ENCODE results near the gene SORL1-AS1.

Gene SORL1-AS1

GRCh38 chr11:121476379-121477032 lies 23.7 kb upstream of the SORL1-AS1 start:
- FAIRE-seq (no peak), DNase-seq (ENCODE audit: low spot score) (peak; percentile 22)

GRCh38 chr11:121474680-121475079 lies 21.9 kb upstream of the SORL1-AS1 start:
- DNase-seq (ENCODE audit: low spot score) (no peak), FAIRE-seq (no peak)

DNA sequence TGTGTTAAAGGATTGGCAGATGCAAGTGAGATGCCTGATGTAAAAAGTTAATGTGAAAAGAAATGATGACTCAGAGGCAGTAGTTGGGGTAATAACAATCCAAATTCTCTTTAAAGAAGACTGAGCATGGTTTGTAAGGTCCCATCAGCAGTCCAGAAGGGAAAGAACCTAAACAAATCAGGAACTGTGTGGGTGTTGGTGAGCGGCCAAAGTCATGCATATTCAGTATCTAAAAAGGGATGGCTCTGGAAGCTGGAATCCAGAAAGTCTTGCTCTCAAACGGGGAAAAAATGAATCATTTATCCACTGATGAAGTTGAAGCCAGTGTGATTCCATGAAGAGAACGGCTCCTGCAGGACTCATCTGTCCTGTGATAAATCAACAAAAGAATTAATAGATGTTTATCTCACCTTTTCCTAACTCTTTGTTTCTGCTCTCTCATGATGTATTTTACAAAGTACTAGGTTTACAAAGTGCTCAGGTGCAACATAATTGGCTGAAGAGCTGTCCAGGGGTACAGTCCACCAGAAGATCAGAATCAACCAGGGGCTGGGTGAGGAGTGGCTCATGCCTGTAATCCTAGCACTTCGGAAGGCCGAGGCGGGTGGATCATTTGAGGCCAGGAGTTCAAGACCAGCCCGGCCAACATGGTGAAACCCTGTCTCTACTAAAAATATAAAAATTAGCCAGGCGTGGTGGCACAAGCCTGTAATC lies 20.5 kb upstream of the SORL1-AS1 start:
- no peak for DNase-seq (ENCODE audit: low spot score)
- FAIRE-seq, result no peak

- FAIRE-seq (no peak), DNase-seq (ENCODE audit: low spot score) (no peak)
Observed at GRCh38 chr11:121472312-121472711, 19.5 kb upstream of the SORL1-AS1 start.

- DNase-seq (ENCODE audit: low spot score) (no peak), FAIRE-seq (no peak)
Observed at GRCh38 chr11:121471167-121471566, 18.4 kb upstream of the SORL1-AS1 start.

- FAIRE-seq (no peak), DNase-seq (ENCODE audit: low spot score) (no peak)
Observed at GRCh38 chr11:121469910-121470309, 17.1 kb upstream of the SORL1-AS1 start.

- FAIRE-seq, result no peak
- DNase-seq (ENCODE audit: low spot score), result no peak
Observed at GRCh38 chr11:121467965-121468364, 15.2 kb upstream of the SORL1-AS1 start.

GRCh38 chr11:121467471-121467870 lies 14.7 kb upstream of the SORL1-AS1 start:
- DNase-seq (ENCODE audit: low spot score) (no peak), FAIRE-seq (no peak)

DNA sequence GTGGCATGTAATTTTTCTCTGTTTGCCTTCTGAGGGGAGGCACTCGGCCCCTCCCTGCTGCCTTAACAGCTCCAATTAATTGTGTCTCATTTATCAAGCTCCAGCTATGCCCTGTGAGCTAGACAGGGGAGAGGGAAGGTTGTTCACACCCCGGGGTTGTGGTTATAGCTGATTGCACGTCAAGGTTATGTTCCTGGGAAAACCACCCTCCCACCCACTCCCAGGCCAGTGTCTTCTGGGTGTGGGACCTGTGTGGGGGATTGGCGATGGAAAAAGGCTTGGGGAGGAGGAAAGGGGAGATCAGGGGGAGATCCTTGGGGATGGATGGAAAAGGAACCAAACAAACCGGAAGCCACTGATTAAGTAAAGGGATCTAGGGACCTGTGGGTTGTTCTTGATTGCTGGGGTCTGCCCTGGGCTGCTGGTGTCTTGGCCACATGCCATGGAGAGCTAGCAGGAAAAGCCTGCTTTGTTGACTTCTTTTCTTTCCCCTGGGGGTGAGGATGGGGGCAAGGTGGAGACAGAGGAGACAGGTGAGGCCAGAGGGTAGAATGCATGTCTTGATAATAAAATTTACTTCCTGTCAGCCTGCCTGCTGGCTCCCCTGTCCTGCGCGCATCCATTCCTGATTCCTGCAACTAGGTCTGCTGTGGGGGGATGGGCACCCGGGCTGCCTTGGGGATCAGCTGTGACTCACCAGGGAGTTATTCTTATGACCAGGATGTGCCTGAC lies 13.5 kb upstream of the SORL1-AS1 start:
- DNase-seq (ENCODE audit: low spot score) (peak; percentile 87), FAIRE-seq (no peak)

- DNase-seq (ENCODE audit: low spot score) (no peak), FAIRE-seq (no peak)
Observed at GRCh38 chr11:121465709-121466062, 12.9 kb upstream of the SORL1-AS1 start.

DNA sequence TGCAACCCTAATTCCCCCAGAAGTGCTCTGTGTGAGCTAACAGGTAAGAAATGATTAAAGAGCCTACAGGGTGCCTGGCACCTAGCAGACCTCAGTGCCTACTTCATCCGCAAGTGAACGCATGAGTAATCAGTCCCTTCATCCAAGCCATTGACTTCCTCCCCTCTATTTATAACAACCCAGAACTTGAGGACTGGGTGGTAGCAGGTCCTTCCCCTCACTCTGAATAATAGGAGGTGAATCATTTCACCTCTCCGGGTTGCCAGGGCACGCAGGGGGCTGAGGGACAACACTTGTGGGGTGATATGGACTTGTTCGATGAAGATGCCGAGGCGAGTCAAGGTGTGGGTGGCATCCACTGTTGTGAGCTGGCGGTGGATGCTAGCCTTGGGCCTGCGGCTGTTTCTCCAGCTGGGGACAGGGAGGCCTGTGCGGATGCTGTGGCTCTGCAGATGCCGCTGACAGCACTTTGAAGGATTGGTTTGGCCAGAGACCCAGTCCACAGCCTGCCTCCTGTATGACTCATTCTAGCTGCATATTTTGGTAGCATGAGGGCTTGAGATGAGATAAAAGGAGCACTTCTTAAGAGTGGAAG lies 11.7 kb upstream of the SORL1-AS1 start:
- DNase-seq (ENCODE audit: low spot score) (peak; percentile 85), FAIRE-seq (peak; percentile 63)

DNA sequence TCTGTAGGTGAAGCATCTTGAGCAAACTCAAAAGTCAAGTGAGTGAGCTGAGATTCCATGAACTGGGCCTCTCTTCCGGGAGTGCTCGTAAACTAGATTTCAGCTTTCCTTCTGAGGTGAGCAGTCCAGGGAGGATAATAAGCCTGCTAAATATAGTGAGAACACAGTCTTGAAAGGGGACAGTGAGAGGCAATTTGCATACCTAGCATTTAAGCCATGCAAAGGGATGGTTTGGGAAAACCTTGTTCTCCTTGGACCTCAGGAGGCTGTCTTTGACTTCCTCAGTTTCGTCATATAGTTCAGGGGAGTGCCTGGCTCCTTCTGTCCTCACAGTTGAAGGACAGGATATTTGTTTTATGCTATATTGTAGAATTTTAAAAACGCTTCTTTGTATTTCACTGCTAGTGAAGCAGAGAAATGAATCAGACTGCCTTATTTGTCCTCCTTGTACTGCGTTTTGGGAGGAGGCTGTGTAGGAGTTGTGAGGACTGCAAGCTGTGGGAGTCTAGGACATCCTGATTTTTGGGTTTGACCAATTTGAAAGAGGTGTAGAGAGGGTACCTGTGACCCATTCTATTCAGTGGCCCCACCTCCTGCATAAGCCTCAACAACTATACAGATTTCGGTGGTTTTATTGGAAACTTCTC lies 11.0 kb upstream of the SORL1-AS1 start:
- DNase-seq (ENCODE audit: low spot score) (no peak), FAIRE-seq (no peak)

- DNase-seq (ENCODE audit: low spot score), result no peak
- no peak for FAIRE-seq
Observed at GRCh38 chr11:121461843-121462242, 9.1 kb upstream of the SORL1-AS1 start.

DNA sequence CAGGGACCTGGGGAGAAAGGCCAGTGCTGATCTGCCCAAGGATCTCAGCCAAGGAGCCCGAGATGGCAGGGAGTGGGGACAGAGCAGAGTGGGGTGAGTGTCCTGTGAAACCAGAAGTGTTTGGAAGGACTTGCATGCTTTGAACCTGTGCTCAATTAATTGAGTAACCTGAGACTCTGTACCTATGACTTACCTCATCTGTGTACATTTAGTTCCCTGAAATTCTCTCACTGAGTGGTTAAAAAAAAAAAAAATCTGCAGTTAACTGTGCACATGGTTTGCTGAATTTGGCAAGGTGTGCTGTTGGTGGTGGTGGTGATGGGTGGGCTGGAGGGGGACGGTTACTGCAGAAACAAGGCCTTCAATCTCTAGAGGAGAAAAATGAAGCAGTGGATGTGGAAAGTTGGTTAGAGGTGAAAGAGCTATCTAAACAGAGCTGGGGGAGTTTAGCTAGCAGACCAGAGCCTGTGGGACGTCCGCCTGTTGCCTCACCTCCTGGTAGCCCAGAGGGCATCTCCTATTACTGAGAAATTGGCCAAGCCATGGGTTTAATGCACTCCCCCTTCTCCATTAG lies 8.3 kb upstream of the SORL1-AS1 start:
- DNase-seq (ENCODE audit: low spot score), result no peak
- FAIRE-seq, result no peak

DNA sequence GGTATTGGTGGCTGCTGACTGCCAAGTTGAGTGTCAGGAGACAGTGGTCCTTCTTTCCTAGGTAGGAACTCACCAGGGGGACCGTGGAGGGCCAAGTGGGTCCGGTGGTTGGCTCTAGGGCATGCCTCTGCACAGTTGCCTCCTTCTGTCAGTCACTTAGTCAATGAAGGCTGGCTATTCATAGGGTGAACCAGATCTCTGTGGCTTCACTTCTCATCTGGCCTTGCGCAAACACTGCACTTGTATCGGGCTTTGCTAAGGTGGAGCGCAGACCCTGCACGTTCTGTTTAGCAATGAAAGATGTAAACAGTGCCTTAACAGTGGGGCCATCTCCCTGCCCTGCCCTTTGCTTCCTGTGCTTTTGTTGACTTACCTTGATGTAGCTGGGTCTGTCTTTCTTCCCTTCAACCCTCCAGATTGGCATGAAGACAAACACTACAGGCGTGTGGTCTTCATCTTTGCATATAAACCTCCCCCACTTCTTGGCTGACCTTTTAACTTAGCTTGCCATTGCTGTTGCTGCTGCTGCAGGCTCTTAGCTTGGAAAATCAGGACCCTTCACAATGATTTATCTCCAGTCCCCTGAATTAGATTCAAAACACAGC lies 6.7 kb upstream of the SORL1-AS1 start:
- no peak for FAIRE-seq
- DNase-seq (ENCODE audit: low spot score), result no peak

- FAIRE-seq (no peak), DNase-seq (ENCODE audit: low spot score) (no peak)
Observed at GRCh38 chr11:121458551-121458950, 5.8 kb upstream of the SORL1-AS1 start.

GRCh38 chr11:121456816-121457431 lies 4.2 kb upstream of the SORL1-AS1 start:
- FAIRE-seq (no peak), DNase-seq (ENCODE audit: low spot score) (no peak)

DNA sequence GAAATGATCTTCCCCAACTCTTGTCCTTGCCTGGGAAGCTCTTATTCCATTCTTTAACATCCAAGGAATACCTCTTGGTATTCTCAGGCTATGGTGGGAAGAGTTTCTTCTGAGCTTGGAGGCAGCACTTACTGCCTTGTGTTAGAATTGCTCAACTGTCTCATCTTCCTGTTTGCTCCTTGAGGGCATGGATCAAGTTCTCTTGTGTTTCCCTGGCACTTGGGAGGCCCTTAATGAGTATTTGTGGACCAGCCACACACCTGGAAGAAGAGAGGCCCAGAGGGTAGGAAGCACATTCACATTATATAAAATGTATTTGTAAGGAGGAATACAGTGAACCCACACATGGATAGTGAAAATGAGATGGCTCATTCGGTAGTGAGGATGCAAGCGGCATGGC lies 3.4 kb upstream of the SORL1-AS1 start:
- FAIRE-seq, result no peak

GRCh38 chr11:121455115-121455514 lies 2.3 kb upstream of the SORL1-AS1 start:
- FAIRE-seq (no peak), DNase-seq (ENCODE audit: low spot score) (no peak)

More for the DNA sequence above, 3.4 kb upstream of the SORL1-AS1 start:
- DNase-seq (ENCODE audit: low spot score), result no peak

GRCh38 chr11:121453589-121454299 lies 977 bp upstream of the SORL1-AS1 start:
- FAIRE-seq (no peak), DNase-seq (ENCODE audit: low spot score) (no peak)
